AG09309 (cell line): ENCODE results near the gene TMEM151A.
A peak's percentile ranks its signal among the peaks of the same experiment; 100 is the strongest.

ENCODE experiments used
- DNase-seq: peaks from one replicate; pipeline ENCODE4 v3.0.0-alpha.2; 2010; ENCODE audit warnings: low read depth
- H3K4me3 ChIP-seq: 2 replicates; pipeline ENCODE4 v1.5.1; 2011; ENCODE audit warnings: mild to moderate bottlenecking, low read depth, low read length, moderate library complexity; ENCODE audit not compliant: control insufficient read depth
- TF ChIP-seq, protein P1 (sequence below): IDR thresholded peaks from 2 replicates; pipeline ENCODE4 v1.5.1; 2011; ENCODE audit warnings: mild to moderate bottlenecking, low read depth, low read length, inconsistent platforms; ENCODE audit not compliant: insufficient read depth, control insufficient read depth; ENCODE audit errors: missing control alignments

TMEM151A gene

DNA sequence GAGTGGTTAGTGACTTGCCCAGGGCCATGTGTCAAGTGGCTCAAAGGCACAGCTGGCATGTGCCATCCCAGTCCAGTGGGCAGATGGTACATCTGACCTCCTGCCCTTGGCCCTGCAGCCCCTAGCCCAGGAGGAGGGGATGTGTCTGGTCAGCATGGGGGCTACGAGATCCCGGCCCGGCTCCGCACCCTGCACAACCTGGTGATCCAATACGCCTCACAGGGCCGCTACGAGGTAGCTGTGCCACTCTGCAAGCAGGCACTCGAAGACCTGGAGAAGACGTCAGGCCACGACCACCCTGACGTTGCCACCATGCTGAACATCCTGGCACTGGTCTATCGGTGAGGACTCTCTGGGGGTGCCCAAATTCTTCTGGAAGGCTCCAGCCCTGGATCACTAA, 29.0 kb upstream of the TMEM151A start:
- H3K4me3 ChIP-seq, result no peak overlapping the region
- DNase-seq, result no peak
- TF ChIP-seq, protein P1, sequence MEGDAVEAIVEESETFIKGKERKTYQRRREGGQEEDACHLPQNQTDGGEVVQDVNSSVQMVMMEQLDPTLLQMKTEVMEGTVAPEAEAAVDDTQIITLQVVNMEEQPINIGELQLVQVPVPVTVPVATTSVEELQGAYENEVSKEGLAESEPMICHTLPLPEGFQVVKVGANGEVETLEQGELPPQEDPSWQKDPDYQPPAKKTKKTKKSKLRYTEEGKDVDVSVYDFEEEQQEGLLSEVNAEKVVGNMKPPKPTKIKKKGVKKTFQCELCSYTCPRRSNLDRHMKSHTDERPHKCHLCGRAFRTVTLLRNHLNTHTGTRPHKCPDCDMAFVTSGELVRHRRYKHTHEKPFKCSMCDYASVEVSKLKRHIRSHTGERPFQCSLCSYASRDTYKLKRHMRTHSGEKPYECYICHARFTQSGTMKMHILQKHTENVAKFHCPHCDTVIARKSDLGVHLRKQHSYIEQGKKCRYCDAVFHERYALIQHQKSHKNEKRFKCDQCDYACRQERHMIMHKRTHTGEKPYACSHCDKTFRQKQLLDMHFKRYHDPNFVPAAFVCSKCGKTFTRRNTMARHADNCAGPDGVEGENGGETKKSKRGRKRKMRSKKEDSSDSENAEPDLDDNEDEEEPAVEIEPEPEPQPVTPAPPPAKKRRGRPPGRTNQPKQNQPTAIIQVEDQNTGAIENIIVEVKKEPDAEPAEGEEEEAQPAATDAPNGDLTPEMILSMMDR, result no peak

- no peak overlapping the region for H3K4me3 ChIP-seq
- TF ChIP-seq, protein P1, result no peak
- DNase-seq, result no peak
Measured at GRCh38 chr11:66263231-66263630, 28.5 kb upstream of the TMEM151A start.

GRCh38 chr11:66263785-66264184, 27.9 kb upstream of the TMEM151A start:
- H3K4me3 ChIP-seq, result no peak overlapping the region
- TF ChIP-seq, protein P1, result no peak
- no peak for DNase-seq

GRCh38 chr11:66264383-66264782, 27.3 kb upstream of the TMEM151A start:
- no peak for DNase-seq
- TF ChIP-seq, protein P1, result no peak
- H3K4me3 ChIP-seq, result no peak overlapping the region

DNA sequence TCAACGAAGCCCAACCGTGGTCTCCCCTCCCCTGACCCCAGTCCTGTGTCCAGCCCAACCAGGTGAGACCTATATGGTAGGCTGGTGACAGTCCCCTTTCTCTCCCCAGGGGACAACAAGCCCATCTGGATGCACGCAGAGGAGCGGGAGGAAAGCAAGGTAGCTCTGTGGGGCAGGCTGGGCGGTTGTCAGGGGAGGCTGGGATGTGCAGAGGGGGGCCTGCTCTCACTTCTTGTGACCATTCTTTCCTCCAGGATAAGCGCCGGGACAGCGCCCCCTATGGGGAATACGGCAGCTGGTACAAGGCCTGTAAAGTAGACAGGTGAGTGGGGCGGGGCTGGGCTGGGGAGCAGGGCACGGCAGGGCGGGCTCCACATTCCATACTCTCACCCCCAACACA, 26.8 kb upstream of the TMEM151A start:
- no peak for DNase-seq
- TF ChIP-seq, protein P1, result peak; percentile 40

DNA sequence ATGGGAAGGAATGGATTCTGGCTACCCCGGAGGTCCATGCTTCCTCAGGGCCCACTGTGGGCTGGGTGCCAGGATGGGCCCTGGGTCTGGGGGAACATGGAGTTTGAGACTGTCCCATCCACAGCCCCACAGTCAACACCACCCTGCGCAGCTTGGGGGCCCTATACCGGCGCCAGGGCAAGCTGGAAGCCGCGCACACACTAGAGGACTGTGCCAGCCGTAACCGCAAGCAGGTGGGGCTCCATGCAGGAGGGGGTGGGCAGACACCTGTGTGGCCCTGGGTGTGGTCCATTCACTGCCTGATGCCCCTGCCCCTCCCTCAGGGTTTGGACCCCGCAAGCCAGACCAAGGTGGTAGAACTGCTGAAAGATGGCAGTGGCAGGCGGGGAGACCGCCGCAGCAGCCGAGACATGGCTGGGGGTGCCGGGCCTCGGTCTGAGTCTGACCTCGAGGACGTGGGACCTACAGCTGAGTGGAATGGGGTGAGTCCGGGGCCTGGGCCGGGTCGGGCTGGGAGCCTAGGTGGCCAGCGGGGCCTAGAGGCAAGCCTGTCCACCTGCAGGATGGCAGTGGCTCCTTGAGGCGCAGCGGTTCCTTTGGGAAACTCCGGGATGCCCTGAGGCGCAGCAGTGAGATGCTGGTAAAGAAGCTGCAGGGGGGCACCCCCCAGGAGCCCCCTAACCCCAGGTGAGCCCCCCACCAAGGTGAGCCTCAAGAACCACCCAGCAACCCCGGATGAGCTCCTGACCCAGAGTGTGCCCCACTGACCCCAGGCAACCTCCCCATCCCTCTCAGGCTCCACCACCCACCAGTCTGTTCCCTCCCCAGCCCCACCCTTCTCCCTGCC, 25.9 kb upstream of the TMEM151A start:
- TF ChIP-seq, protein P1, result no peak
- H3K4me3 ChIP-seq, result no peak overlapping the region

More for the DNA sequence above, 26.8 kb upstream of the TMEM151A start:
- H3K4me3 ChIP-seq, result no peak overlapping the region

More for the DNA sequence above, 25.9 kb upstream of the TMEM151A start:
- no peak for DNase-seq
